GM19240 (cell line): ENCODE data around the gene ALKBH4.
"Not testable (repeated sequence)": the region's sequence is repeated elsewhere in the genome, so short reads cannot be mapped to it uniquely, and the experiment has no call there.

ENCODE experiments used
- DNase-seq: peaks from one replicate; pipeline ENCODE4 v3.0.0; 2011; ENCODE audit warnings: low spot score; ENCODE audit not compliant: insufficient read length

The ALKBH4 gene

GRCh38 chr7:102455596-102455995 is 9.1 kb downstream of the ALKBH4 start:
- DNase-seq, result no peak

GRCh38 chr7:102454932-102455331 is 9.7 kb downstream of the ALKBH4 start:
- not testable (repeated sequence) for DNase-seq

GRCh38 chr7:102454468-102454867 is 10.2 kb downstream of the ALKBH4 start:
- DNase-seq, result no peak

GRCh38 chr7:102453319-102453718 is 11.3 kb downstream of the ALKBH4 start:
- DNase-seq, result no peak

GRCh38 chr7:102452451-102452850 is 12.2 kb downstream of the ALKBH4 start:
- DNase-seq, result no peak

GRCh38 chr7:102451371-102452054 is 13.2 kb downstream of the ALKBH4 start:
- no peak for DNase-seq

GRCh38 chr7:102450242-102450641 is 14.4 kb downstream of the ALKBH4 start:
- no peak for DNase-seq

GRCh38 chr7:102449136-102449535 is 15.5 kb downstream of the ALKBH4 start:
- DNase-seq, result no peak

GRCh38 chr7:102447311-102447710 is 17.4 kb downstream of the ALKBH4 start:
- no peak for DNase-seq

- DNase-seq, result no peak
Measured at GRCh38 chr7:102446387-102447156, 18.1 kb downstream of the ALKBH4 start.

- no peak for DNase-seq
Measured at GRCh38 chr7:102445674-102446071, 19.0 kb downstream of the ALKBH4 start.

- DNase-seq, result no peak
Measured at GRCh38 chr7:102444961-102445673, 19.5 kb downstream of the ALKBH4 start.

GRCh38 chr7:102439963-102440795 is 24.5 kb downstream of the ALKBH4 start:
- DNase-seq, result no peak

- DNase-seq, result no peak
Measured at GRCh38 chr7:102436118-102436517, 28.5 kb downstream of the ALKBH4 start.

- no peak for DNase-seq
Measured at GRCh38 chr7:102434039-102434486, 30.6 kb downstream of the ALKBH4 start.

- DNase-seq, result no peak
Measured at GRCh38 chr7:102433219-102434038, 31.2 kb downstream of the ALKBH4 start, which contains the start of gene ORAI2. TSS of gene ORAI2 (plus strand) at chr7:102433575. CDS start at chr7:102438957, 5,382 bp downstream.

- DNase-seq, result no peak
Measured at GRCh38 chr7:102432442-102433218, 32.0 kb downstream of the ALKBH4 start.

- DNase-seq, result no peak
Measured at GRCh38 chr7:102431617-102432298, 32.9 kb downstream of the ALKBH4 start.
